Subcutaneous adipose tissue (tissue), 4 donors: Measurements from ENCODE around the gene MED12. TPM values are rescaled to one million over a fixed set of nuclear protein-coding genes. Genes with fewer than 3 reads are reported as not detected.

Experiments
- total RNA-seq, 4 donors: library from RNA; depleted of rRNA; stranded (reverse); fragments of >200 nt; gene quantifications; one replicate each; pipeline ENCODE4 v1.1.0, GENCODE V29; 2016
- TF ChIP-seq, protein P1 (sequence below): fragments of 450-650 bp; IDR thresholded peaks from one replicate; pipeline ENCODE4 v1.5.1; 2016; ENCODE audit warnings: low read depth, mild to moderate bottlenecking, control low read depth, antibody characterized with exemption, moderate library complexity

Gene MED12
- total RNA-seq, 4 donors from 2014 or later: 30.2 to 51.6 (median 43.9) TPM

DNA sequence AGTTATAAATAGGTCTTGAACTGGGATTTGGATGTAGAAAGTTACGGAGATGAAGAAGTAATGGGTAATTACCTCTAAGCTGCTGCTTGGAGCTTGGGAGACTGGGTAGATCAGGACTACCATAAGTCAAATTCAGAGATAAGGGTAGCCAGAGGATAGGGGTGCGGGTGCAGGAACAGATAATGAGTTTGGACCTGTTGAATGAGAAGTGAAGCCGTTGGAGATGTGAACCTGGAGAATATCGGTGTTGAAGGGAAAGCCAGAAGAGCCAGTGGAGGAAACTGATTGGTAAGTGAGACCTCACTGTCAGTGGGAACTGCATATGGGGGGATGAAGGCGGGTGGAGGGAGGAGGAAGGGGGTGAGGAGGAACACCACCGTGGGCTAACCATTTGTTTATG lies 23.4 kb upstream of the MED12 start:
- TF ChIP-seq, protein P1, sequence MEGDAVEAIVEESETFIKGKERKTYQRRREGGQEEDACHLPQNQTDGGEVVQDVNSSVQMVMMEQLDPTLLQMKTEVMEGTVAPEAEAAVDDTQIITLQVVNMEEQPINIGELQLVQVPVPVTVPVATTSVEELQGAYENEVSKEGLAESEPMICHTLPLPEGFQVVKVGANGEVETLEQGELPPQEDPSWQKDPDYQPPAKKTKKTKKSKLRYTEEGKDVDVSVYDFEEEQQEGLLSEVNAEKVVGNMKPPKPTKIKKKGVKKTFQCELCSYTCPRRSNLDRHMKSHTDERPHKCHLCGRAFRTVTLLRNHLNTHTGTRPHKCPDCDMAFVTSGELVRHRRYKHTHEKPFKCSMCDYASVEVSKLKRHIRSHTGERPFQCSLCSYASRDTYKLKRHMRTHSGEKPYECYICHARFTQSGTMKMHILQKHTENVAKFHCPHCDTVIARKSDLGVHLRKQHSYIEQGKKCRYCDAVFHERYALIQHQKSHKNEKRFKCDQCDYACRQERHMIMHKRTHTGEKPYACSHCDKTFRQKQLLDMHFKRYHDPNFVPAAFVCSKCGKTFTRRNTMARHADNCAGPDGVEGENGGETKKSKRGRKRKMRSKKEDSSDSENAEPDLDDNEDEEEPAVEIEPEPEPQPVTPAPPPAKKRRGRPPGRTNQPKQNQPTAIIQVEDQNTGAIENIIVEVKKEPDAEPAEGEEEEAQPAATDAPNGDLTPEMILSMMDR: no peak

DNA sequence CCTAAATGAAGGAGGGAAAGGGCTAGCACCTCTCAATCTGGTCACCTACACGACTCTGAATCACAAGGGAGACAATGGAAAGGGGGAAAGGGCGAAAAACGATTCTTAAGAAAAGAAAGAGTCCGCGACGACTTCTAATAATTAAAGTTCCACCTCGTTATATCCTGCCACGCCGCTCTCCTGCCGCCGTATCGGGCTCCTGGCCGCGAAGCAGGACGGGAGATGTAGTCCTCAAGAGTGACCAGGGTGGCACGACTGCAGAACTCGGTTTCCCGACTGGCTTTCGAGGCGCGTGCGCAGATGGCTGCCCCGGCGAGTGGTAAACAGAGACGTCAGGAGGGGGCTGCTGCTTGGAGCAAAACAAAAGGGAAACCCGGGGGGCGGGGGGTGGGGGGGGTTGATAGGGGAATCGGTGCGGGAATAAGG lies 22.8 kb upstream of the MED12 start, which contains the start of gene FOXO4:
Gene FOXO4 (plus strand): TSS at position 297 of the 426 bp plus-strand sequence. CDS start 678 bp downstream, outside the sequence.
- TF ChIP-seq, protein P1: no peak

DNA sequence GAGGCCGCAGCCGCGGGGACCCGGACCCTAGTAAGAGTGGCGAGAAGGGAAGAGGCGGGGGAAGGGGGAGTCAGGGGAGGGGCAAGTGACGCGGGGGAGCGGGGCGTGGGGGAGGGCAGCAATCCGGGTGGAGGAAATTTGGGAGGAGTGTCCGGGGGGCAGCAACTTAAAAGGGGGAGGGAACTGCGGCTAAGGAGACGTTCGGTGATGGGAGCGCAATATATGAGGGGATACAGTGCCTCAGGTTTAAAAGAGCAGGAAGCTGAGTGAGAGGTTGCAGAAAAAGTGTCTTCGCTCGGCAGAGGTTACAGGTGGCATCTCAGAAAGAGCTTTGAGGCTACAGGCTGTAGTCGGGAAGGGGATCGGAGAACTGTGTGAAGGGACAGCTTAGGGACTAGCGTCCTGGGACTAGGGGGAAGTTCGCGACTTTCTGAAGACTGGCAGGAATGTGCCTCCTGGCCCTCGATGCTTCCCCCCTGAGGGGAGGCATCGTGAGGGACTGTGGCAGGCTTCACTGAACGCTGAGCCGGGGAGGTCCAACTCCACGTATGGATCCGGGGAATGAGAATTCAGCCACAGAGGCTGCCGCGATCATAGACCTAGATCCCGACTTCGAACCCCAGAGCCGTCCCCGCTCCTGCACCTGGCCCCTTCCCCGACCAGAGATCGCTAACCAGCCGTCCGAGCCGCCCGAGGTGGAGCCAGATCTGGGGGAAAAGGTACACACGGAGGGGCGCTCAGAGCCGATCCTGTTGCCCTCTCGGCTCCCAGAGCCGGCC lies 22.2 kb upstream of the MED12 start:
- TF ChIP-seq, protein P1: no peak

DNA sequence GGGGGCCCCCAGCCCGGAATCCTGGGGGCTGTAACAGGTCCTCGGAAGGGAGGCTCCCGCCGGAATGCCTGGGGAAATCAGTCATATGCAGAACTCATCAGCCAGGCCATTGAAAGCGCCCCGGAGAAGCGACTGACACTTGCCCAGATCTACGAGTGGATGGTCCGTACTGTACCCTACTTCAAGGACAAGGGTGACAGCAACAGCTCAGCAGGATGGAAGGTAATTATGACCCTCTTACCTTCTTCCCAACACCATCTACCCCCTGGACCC lies 21.7 kb upstream of the MED12 start:
- TF ChIP-seq, protein P1: no peak

DNA sequence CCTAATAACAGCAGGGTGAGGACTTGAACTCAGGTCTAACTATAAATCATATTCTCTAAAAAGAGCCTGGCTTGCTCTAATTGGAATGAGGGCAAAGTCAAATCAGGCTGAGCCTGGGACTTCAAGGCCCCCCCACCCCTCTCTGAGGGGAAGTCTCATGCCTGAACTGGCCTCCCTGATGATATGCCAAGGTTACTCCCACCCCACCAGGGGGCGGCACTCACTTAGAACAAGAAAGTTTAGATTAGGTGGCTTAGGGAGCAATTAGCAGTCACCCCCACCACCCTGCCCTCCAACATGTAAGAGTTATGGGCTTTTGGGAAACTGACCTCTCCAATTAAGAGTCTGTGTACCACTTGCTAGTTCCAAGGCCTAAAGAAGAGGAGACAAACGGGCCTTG lies 20.1 kb upstream of the MED12 start:
- TF ChIP-seq, protein P1: no peak

DNA sequence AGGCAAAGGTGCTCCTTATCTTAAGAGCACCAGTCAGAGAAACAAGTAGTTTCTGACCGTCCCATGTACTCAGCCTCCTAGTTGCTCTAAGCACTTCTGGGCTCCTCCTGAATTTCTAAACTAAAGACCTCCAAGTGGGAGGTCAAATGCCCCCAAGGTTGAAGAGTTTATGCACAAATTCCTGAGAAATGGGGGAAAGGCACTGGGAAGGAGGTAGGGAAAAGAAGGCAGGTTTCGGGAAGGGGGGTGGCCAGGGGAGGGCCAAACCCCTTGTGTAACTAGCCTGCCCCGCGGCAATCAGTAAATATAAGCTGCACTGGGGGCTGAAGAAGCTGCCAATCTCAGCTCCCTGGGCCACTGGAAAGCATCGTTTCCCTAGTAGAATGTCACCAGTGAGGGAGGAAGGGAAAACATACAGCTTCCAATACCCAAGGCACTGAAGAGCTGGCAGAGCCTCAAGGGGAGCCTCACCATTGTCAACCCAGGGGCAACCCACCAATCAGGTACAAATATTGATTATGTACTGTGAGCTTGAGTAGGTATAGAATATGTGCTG lies 19.4 kb upstream of the MED12 start:
- TF ChIP-seq, protein P1: no peak

DNA sequence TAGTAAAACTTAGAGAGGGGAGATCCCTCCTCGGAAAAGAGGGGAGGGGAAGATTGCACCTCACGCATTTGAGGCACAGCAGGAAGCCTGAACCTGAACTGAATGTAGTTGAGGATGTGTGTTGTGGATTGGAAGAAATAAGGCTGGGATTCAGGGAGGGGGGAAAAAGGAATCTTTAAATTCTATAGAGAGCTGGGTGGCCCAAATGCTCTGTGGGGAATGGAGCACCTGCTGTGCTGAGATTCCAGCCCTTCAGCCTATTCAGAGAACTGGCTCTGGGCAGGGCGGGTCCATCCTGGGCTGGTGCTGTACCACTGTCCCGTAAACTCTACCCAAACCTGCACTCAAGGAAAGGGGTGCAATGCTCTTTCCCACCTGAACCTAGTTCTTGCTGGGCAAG lies 18.7 kb upstream of the MED12 start:
- TF ChIP-seq, protein P1: no peak
